ENCODE measurements around the gene VPS72. TPM values are rescaled to one million over a fixed set of nuclear protein-coding genes. Genes with fewer than 3 reads are reported as not detected.
A peak's percentile ranks its signal among the peaks of the same experiment; 100 is the strongest.

Gene VPS72
- total RNA-seq, 4 donors from 2014 or later = 46.4 to 82.0 (median 66.5) TPM

DNA sequence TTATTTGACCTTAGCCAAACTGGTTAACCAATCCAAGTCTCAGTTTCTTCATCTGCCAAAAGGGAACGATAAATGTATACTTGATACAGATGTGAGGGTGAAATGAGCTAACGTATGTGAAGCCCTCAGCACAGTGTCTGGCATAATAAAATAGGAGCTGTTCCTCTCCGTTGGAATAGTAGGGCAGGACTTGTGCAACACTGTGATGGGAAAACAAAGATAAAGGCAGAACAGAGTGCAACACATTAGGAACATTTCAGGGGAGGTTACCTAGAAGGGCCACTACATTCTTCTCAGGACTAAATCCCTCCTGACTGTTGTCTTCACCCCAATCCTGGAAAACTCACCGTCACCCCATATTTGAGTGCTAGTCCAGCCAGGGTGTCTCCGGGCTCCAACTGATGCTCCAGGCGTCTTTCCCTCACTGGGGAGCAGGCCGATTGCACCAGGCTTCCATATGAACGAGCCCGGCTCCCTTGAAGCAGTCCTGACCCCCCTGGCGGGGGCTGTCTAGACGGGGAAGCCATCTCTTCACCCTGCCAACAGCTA lies 25.2 kb downstream of the VPS72 start:
- Histone ChIP-seq H3K27ac (peak overlapping the region; percentile 84 to 96 (median 90)), H3K9me3 (no peaks in the 10 kb centered on the region), H3K36me3 (peaks cover 0 to 52% of the 10 kb centered on the region in 2 donors), H3K4me1 (peaks cover 4 to 63% (median 22%) of the 10 kb centered on the region in 3 donors), H3K4me3 (peak overlapping the region; percentile 70 to 96), H3K27me3 (no peaks in the 10 kb centered on the region)
- WGBS, 2 donors (ENCODE audit: low coverage in 1 of 2) = 16 to 31% methylated on average over 5 to 6 of the region's 11 CpGs
- peak; percentile 33 for ATAC-seq
- TF ChIP-seq POLR2A (IDR thresholded peaks at IDR 0.05) (peak in 1 of 2 donors; percentile 16), POLR2AphosphoS5 (IDR thresholded peaks at IDR 0.05) (peak; percentile 15), EP300 (IDR thresholded peaks at IDR 0.05) (no peak)
- TF ChIP-seq, protein P1, sequence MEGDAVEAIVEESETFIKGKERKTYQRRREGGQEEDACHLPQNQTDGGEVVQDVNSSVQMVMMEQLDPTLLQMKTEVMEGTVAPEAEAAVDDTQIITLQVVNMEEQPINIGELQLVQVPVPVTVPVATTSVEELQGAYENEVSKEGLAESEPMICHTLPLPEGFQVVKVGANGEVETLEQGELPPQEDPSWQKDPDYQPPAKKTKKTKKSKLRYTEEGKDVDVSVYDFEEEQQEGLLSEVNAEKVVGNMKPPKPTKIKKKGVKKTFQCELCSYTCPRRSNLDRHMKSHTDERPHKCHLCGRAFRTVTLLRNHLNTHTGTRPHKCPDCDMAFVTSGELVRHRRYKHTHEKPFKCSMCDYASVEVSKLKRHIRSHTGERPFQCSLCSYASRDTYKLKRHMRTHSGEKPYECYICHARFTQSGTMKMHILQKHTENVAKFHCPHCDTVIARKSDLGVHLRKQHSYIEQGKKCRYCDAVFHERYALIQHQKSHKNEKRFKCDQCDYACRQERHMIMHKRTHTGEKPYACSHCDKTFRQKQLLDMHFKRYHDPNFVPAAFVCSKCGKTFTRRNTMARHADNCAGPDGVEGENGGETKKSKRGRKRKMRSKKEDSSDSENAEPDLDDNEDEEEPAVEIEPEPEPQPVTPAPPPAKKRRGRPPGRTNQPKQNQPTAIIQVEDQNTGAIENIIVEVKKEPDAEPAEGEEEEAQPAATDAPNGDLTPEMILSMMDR (IDR thresholded peaks at IDR 0.05) = no peak

DNA sequence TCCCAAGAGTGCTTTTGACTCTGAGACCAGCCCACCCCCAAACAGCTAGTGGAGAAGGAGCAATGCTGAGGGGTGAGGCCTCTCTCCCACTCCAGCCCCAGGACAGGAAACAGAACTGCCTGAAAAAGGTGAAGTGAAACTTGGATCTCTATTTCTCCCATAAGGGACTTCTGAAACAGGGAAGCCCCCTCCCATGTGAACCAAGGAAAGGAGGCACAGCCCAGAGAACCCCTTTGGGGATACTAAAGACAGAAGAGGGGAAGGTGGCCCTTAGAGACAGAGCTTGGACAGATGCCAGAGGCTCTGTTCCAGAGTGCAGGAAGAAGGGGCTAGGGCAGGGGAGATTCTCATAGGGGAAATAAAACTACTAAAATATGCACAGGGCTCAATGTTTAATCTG lies 30.6 kb downstream of the VPS72 start:
- peak overlapping the region in 3 of 4 donors; percentile 5 to 39 (median 16) for H3K27ac ChIP-seq
- no peak for ATAC-seq
- no peaks in the 10 kb centered on the region for H3K27me3 ChIP-seq
- peaks cover 0 to 62% of the 10 kb centered on the region in 2 donors for H3K36me3 ChIP-seq
- TF ChIP-seq, protein P1 (IDR thresholded peaks at IDR 0.05) = no peak
- H3K9me3 ChIP-seq = no peaks in the 10 kb centered on the region
- H3K4me1 ChIP-seq = peaks cover 0 to 50% (median 11%) of the 10 kb centered on the region in 3 donors
- no peak overlapping the region for H3K4me3 ChIP-seq

DNA sequence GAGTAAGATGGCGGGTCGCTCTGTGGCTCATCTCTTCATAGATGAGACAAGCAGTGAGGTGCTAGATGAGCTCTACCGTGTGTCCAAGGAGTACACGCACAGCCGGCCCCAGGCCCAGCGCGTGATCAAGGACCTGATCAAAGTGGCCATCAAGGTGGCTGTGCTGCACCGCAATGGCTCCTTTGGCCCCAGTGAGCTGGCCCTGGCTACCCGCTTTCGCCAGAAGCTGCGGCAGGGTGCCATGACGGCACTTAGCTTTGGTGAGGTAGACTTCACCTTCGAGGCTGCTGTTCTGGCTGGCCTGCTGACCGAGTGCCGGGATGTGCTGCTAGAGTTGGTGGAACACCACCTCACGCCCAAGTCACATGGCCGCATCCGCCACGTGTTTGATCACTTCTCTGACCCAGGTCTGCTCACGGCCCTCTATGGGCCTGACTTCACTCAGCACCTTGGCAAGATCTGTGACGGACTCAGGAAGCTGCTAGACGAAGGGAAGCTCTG lies 31.2 kb downstream of the VPS72 start:
- Histone ChIP-seq H3K27me3 (no peaks in the 10 kb centered on the region), H3K4me1 (peaks cover 0 to 44% (median 5%) of the 10 kb centered on the region in 3 donors), H3K9me3 (no peaks in the 10 kb centered on the region), H3K36me3 (peaks cover 0 to 66% of the 10 kb centered on the region in 2 donors), H3K27ac (peak overlapping the region in 3 of 4 donors; percentile 5 to 39 (median 16)), H3K4me3 (no peak overlapping the region)
- 90 to 93% methylated on average over 2 to 3 of the region's 22 CpGs for WGBS, 2 donors (ENCODE audit: low coverage in 1 of 2)
- TF ChIP-seq POLR2A (IDR thresholded peaks at IDR 0.05) = no peak
- no peak for TF ChIP-seq EP300 (IDR thresholded peaks at IDR 0.05)
- TF ChIP-seq POLR2AphosphoS5 (IDR thresholded peaks at IDR 0.05) = no peak
- TF ChIP-seq, protein P1 (IDR thresholded peaks at IDR 0.05) = no peak
- ATAC-seq = peak; percentile 23

DNA sequence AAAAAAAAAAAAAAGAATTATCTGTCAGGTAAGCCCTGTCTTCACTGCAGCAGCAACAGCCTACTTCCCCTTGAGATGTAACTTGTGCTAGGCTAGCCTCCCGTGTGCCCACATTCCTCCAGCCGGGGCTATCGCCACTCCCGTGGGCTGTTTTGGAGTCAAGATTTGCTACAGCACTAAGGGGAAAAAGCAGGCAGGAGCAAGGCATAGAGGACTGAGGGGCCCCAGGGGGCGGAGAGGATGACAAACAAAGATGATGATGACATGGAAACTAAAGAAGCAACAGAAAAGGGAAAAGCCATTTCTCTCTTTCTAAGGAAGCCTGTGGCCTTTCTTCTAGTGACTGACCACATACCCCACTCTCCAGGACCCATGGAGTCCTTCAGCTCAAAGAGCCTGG lies 31.7 kb downstream of the VPS72 start:
- Histone ChIP-seq H3K27me3 (no peaks in the 10 kb centered on the region), H3K4me1 (peaks cover 0 to 39% (median 2%) of the 10 kb centered on the region in 3 donors), H3K4me3 (no peak overlapping the region), H3K27ac (peak overlapping the region in 2 of 4 donors; percentile 5 to 16), H3K36me3 (peaks cover 0 to 66% of the 10 kb centered on the region in 2 donors), H3K9me3 (no peaks in the 10 kb centered on the region)
- no peak for ATAC-seq
- 20 to 62% methylated on average over 1 to 3 of the region's 5 CpGs for WGBS, 2 donors (ENCODE audit: low coverage in 1 of 2)
- no peak for TF ChIP-seq POLR2AphosphoS5 (IDR thresholded peaks at IDR 0.05)
- TF ChIP-seq, protein P1 (IDR thresholded peaks at IDR 0.05) = no peak
- TF ChIP-seq EP300 (IDR thresholded peaks at IDR 0.05) = no peak
- TF ChIP-seq POLR2A (IDR thresholded peaks at IDR 0.05) = no peak

DNA sequence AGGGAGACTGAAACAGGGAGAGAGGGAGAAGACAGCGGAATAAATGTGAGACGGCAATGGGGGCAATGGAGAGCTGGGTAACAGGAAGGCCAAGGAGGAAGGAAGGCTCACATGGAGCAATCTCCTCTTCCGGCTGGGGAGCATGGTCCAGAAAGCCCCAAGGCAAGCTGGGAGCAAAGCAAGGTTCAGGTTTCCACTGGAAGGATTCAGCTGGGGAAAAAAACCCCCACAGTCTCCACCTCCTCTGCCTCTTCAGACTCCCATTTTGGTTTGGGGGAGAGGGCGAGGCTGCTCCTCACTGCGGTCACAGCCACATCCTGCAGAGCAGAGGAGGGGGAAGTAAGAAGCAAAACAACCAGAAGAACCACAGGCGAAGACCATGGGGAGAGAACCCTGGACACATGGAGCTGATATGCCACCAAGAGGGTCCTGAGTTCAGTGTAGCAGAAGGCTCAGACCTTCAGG lies 32.9 kb downstream of the VPS72 start:
- no peak for ATAC-seq
- 17 to 75% methylated on average over 1 to 4 of the region's 6 CpGs for WGBS, 2 donors (ENCODE audit: low coverage in 1 of 2)

More for the DNA sequence above, 32.9 kb downstream of the VPS72 start:
- Histone ChIP-seq H3K36me3 (peaks cover 0 to 64% of the 10 kb centered on the region in 2 donors), H3K4me3 (peak overlapping the region in 1 of 2 donors; percentile 38), H3K9me3 (no peaks in the 10 kb centered on the region), H3K4me1 (peaks cover 0 to 27% (median 0%) of the 10 kb centered on the region in 3 donors), H3K27ac (peak overlapping the region in 2 of 4 donors; percentile 24 to 48), H3K27me3 (no peaks in the 10 kb centered on the region)
- TF ChIP-seq, protein P1 (IDR thresholded peaks at IDR 0.05) = no peak
- TF ChIP-seq POLR2A (IDR thresholded peaks at IDR 0.05) = no peak
- no peak for TF ChIP-seq EP300 (IDR thresholded peaks at IDR 0.05)
- no peak for TF ChIP-seq POLR2AphosphoS5 (IDR thresholded peaks at IDR 0.05)

All from gastroesophageal sphincter (tissue), 4 donors.